Chondrocyte (in vitro differentiated cells): Measurements from ENCODE around the gene RNF175. TPM values are rescaled to one million over a fixed set of nuclear protein-coding genes. Genes with fewer than 3 reads are reported as not detected.

Experiments
- DNase-seq: peaks from one replicate; pipeline ENCODE4 v3.0.0; 2021; ENCODE audit warnings: mixed read lengths, low spot score
- H3K27ac Mint-ChIP-seq: one replicate; pipeline ENCODE4 v1.8.0; 2021; ENCODE audit warnings: mild to moderate bottlenecking, moderate library complexity, mixed read lengths; ENCODE audit not compliant: unreplicated experiment
- H3K27me3 Mint-ChIP-seq: 2 replicates; pipeline ENCODE4 v1.8.0; 2021; ENCODE audit warnings: low read depth, mixed read lengths
- H3K36me3 Mint-ChIP-seq: 2 replicates; pipeline ENCODE4 v1.8.0; 2021; ENCODE audit warnings: low read depth, mixed read lengths
- H3K4me1 Mint-ChIP-seq: 2 replicates; pipeline ENCODE4 v1.8.0; 2021; ENCODE audit warnings: low read depth, mild to moderate bottlenecking, mixed read lengths
- H3K4me3 Mint-ChIP-seq: one replicate; pipeline ENCODE4 v1.8.0; 2021; ENCODE audit warnings: mild to moderate bottlenecking, moderate library complexity, mixed read lengths; ENCODE audit not compliant: unreplicated experiment
- H3K9me3 Mint-ChIP-seq: 2 replicates; pipeline ENCODE4 v1.8.0; 2021; ENCODE audit warnings: low read depth, mixed read lengths
- total RNA-seq: library from RNA; stranded (reverse); gene quantifications from 3 replicates; pipeline ENCODE4 v1.2.1, GENCODE V29; 2021
- TF ChIP-seq, protein P1 (sequence below): fragments of 200-600 bp; sonication (generic); IDR thresholded peaks from 2 replicates; pipeline ENCODE4 v1.5.0; 2021; ENCODE audit warnings: antibody characterized with exemption, mild to moderate bottlenecking, moderate library complexity

The RNF175 gene
- total RNA-seq, 1 donor from 2014 or later: 0.62 TPM

DNA sequence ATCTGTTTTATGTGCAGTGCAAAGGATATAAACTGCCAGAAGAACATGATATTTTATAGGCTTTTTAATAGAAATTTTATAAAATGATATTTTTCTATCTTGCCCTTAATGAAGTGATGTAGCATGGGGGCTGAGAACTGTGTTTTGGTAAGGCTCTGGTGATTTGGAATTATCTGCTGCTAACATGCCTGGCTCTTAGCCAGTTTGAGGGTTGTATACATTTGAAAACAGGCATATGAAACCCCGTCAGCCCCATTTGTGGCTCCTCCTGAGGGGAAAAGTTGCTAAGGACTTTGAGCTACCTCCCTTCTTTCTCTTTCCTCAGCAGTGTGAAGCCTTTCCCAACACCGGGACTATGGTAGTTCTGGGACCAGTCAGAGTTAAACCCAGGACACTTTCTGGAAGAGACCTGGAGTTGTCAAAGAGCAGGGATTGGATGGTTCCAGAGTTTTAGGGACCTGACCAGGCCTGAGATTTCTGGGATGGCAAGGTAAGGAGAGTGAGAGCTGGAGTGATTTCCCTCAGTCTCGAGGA is 24.4 kb upstream of the RNF175 start:
- DNase-seq: no peak
- Mint-ChIP-seq H3K27ac (peak overlapping the region; percentile 42), H3K4me3 (no peak overlapping the region), H3K4me1 (peaks cover 42% of the 10 kb centered on the region), H3K36me3 (peaks cover 20% of the 10 kb centered on the region), H3K9me3 (no peaks in the 10 kb centered on the region), H3K27me3 (peaks cover 19% of the 10 kb centered on the region)
- TF ChIP-seq, protein P1, sequence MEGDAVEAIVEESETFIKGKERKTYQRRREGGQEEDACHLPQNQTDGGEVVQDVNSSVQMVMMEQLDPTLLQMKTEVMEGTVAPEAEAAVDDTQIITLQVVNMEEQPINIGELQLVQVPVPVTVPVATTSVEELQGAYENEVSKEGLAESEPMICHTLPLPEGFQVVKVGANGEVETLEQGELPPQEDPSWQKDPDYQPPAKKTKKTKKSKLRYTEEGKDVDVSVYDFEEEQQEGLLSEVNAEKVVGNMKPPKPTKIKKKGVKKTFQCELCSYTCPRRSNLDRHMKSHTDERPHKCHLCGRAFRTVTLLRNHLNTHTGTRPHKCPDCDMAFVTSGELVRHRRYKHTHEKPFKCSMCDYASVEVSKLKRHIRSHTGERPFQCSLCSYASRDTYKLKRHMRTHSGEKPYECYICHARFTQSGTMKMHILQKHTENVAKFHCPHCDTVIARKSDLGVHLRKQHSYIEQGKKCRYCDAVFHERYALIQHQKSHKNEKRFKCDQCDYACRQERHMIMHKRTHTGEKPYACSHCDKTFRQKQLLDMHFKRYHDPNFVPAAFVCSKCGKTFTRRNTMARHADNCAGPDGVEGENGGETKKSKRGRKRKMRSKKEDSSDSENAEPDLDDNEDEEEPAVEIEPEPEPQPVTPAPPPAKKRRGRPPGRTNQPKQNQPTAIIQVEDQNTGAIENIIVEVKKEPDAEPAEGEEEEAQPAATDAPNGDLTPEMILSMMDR: no peak

DNA sequence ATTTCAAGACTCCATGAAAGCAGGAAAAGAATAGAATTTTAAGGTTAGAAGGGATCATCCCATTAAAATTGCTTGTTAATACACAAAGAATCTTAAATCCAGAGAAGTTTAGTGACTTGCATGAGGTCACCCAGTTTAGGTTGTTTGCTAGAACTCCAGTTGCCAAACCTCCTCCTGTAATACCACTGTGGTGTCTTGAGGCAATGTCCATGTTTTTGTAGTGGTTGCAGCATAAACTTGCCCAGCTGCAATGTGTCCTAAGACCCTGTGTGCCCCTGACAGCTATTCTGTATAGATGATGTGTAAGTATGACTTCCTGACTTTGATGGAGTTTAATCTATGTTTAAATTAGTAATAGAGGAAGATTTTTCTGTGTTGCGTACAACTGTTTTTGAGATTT is 22.8 kb upstream of the RNF175 start:
- H3K4me1 Mint-ChIP-seq: peaks cover 30% of the 10 kb centered on the region
- H3K9me3 Mint-ChIP-seq: peaks cover 4% of the 10 kb centered on the region
- TF ChIP-seq, protein P1: no peak
- H3K27me3 Mint-ChIP-seq: peaks cover 6% of the 10 kb centered on the region
- H3K4me3 Mint-ChIP-seq: no peak overlapping the region
- no peak overlapping the region for H3K27ac Mint-ChIP-seq
- H3K36me3 Mint-ChIP-seq: peaks cover 20% of the 10 kb centered on the region
- DNase-seq: no peak

DNA sequence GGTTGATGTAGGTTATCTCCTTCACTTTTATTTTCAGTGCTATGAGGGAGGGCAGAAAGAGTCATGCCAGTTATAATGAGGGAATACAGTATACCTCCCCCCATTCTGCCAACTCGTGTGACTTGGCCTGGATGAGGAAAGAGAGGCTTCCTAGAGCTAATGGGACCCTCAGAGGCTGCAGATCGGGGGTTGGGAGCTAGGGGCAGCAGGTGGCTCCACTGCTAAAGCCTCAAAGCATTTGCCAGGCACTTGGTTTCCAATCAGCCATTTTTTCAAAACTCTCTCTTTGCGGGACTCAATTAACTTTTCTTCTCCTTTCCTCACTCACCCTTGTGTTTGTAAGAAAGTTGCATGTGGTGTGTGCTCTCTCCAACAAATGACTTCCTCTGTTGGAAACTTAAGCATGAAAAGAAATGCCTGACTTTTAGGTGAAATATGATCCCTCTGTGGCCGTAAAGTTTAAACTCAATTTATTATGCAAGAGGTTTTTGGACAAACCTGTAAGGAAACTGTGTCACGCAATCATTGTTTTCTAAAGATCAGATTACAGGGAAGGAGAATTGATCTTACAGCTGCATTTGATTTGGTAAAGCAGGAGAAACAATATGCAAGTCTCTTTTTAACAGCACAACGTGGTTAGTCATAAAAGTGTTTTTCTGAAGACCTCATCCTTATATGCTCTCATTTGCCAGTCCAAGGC is 22.0 kb upstream of the RNF175 start:
- DNase-seq: no peak
- H3K4me3 Mint-ChIP-seq: no peak overlapping the region
- H3K27ac Mint-ChIP-seq: no peak overlapping the region
- peaks cover 24% of the 10 kb centered on the region for H3K4me1 Mint-ChIP-seq
- peaks cover under 1% of the 10 kb centered on the region for H3K27me3 Mint-ChIP-seq
- peaks cover 4% of the 10 kb centered on the region for H3K9me3 Mint-ChIP-seq
- H3K36me3 Mint-ChIP-seq: peaks cover 20% of the 10 kb centered on the region
- TF ChIP-seq, protein P1: peak; percentile 24

DNA sequence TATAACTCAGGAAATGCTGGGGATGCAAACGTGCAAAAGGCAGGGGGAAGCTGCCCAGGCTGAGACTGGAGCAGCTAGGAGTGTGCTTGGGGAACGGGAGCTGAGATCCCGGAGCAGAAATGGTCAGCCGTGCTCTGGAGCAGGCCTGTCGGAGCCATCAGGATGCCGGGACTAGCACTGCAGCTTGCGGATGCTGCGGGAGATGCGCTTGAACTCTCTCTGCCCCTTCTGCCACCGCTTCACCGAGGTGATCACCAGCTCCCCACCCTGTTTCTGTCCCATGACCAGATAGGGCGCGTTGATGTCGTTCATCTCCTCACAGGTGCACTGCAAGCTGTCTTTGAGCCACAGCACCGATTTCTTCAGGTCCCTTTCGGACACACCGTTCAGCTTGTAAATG is 21.5 kb upstream of the RNF175 start:
- Mint-ChIP-seq H3K36me3 (peaks cover 20% of the 10 kb centered on the region), H3K27me3 (no peaks in the 10 kb centered on the region), H3K9me3 (peaks cover 4% of the 10 kb centered on the region), H3K4me1 (peaks cover 21% of the 10 kb centered on the region), H3K4me3 (no peak overlapping the region), H3K27ac (no peak overlapping the region)
- DNase-seq: peak; percentile 75
- TF ChIP-seq, protein P1: no peak

DNA sequence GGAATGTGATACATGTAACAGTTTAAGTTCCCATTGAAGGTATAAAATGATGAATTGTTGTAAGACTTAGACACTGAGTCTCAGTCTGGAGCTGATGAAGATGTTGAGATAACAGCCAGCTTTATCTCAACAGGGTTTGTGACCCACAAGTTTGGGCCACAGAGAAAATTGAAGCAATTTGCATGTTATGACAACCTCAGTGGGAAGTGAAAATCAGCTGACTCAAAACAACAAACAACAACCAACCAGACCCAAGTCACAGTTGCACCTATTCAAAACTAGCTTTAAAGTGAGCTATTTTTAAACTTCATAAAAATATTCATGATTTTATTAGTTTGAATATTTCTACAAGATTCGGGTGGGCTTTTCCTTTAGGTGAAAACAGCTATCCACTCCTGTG is 21.1 kb upstream of the RNF175 start:
- TF ChIP-seq, protein P1: no peak
- peaks cover 20% of the 10 kb centered on the region for H3K36me3 Mint-ChIP-seq
- no peaks in the 10 kb centered on the region for H3K27me3 Mint-ChIP-seq

More for the DNA sequence above, 21.1 kb upstream of the RNF175 start:
- Mint-ChIP-seq H3K9me3 (peaks cover 4% of the 10 kb centered on the region), H3K4me1 (peaks cover 17% of the 10 kb centered on the region), H3K27ac (no peak overlapping the region), H3K4me3 (no peak overlapping the region)
- no peak for DNase-seq
